ENCODE data around the gene LPP. TPM values are rescaled to one million over a fixed set of nuclear protein-coding genes. Genes with fewer than 3 reads are reported as not detected.

The LPP gene
- total and polyA plus RNA-seq, 2 of the 4 experiments (the other 2 are of a cell fraction), result 16.0 to 130 TPM

DNA sequence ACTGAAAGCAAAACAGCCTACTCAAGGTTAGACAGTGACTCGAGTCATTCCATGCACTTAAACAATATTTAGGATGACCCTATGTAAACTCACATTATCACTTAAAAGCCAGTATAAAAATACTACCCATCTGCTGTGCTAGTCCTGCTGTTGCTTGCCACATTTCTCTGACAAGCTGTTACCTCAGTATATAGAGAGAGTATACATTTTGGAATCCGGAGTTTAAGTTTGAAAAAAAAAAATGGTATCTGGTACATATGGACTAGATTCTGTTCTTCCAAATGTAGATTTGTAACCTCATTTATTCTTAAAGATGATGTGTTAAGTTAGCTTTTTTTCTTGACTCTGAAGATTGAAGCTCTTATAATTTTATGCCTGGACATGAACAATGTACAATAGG is 514.0 kb downstream of the LPP start:
- no peak overlapping the region for H2BK20ac ChIP-seq (ENCODE audit: low read depth, low read length)
- in situ Hi-C loops (cut with MboI; ENCODE audit: low sequenced_read_pairs) (no loop called here), intact Hi-C loops (cut with micrococcal nuclease) (no loop called here), dilution Hi-C loops (cut with HindIII; ENCODE audit: low sequenced_read_pairs, unreplicated experiment) (no loop called here)
- H3K4me2 ChIP-seq (ENCODE audit: low read depth, low read length), result no peak overlapping the region
- TF ChIP-seq SMC3 (IDR thresholded peaks at IDR 0.05; ENCODE audit: low read depth, low read length) (no peak), RAD21 (IDR thresholded peaks at IDR 0.05; ENCODE audit: low read length) (no peak), RFX5 (IDR thresholded peaks at IDR 0.05; ENCODE audit: low read depth, low read length) (no peak), USF2 (IDR thresholded peaks at IDR 0.05; ENCODE audit: low read depth, low read length) (no peak), ELK1 (IDR thresholded peaks at IDR 0.05; ENCODE audit: borderline replicate concordance, low read depth, low read length) (no peak), MAFK (IDR thresholded peaks at IDR 0.05; ENCODE audit: low read depth, low read length) (no peak), MAZ (IDR thresholded peaks at IDR 0.05; ENCODE audit: borderline replicate concordance, low read depth, low read length) (no peak)
- TF ChIP-seq, protein P1, sequence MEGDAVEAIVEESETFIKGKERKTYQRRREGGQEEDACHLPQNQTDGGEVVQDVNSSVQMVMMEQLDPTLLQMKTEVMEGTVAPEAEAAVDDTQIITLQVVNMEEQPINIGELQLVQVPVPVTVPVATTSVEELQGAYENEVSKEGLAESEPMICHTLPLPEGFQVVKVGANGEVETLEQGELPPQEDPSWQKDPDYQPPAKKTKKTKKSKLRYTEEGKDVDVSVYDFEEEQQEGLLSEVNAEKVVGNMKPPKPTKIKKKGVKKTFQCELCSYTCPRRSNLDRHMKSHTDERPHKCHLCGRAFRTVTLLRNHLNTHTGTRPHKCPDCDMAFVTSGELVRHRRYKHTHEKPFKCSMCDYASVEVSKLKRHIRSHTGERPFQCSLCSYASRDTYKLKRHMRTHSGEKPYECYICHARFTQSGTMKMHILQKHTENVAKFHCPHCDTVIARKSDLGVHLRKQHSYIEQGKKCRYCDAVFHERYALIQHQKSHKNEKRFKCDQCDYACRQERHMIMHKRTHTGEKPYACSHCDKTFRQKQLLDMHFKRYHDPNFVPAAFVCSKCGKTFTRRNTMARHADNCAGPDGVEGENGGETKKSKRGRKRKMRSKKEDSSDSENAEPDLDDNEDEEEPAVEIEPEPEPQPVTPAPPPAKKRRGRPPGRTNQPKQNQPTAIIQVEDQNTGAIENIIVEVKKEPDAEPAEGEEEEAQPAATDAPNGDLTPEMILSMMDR (conservative IDR thresholded peaks at IDR 0.05; ENCODE audit: low read depth, low read length), result no peak
- H2AK5ac ChIP-seq (ENCODE audit: low read depth, low read length), result no peak overlapping the region
- no peaks in the 10 kb centered on the region for H3K27me3 ChIP-seq (ENCODE audit: control insufficient read depth, insufficient read depth, low read length)
- H3K4me3 ChIP-seq (ENCODE audit: insufficient read depth, low read depth, low read length), result no peak overlapping the region
- no peak overlapping the region for H3K56ac ChIP-seq (ENCODE audit: extremely low read depth, insufficient read depth, low read length)
- no peak overlapping the region for H3K9ac ChIP-seq (ENCODE audit: low read depth, low read length)
- no peak overlapping the region for H4K5ac ChIP-seq (ENCODE audit: low read depth, low read length)
- H3K36me3 ChIP-seq (ENCODE audit: control insufficient read depth, insufficient read depth, low read length), result peaks cover 2% of the 10 kb centered on the region; the same call in 1 of the 2 replicates
- H2AFZ ChIP-seq (replicated peaks; ENCODE audit: low read length, poor library complexity), result no peak overlapping the region
- H2BK120ac ChIP-seq (ENCODE audit: low read depth, low read length), result no peak overlapping the region
- POLR2A ChIA-PET (ENCODE audit: unreplicated experiment), result no interaction called here
- BruUV-seq (replicated peaks), result no TSS peak
- H3K9me3 ChIP-seq (ENCODE audit: control insufficient read depth, insufficient read depth, low read length), result no peaks in the 10 kb centered on the region
- no peak overlapping the region for H3K27ac ChIP-seq (ENCODE audit: insufficient read depth, low read length)
- 0 out of 2 replicates have a peak, but pooled peaks cover 3% of the 10 kb centered on the region for H3K4me1 ChIP-seq (ENCODE audit: control insufficient read depth, insufficient read depth, low read length)
- peaks cover 31 to 52% of the 10 kb centered on the region in 2 experiments for H3K79me1 ChIP-seq (ENCODE audit: low read depth in 1 of 2, low read length in 2 of 2)
- H2BK15ac ChIP-seq (ENCODE audit: low read depth, low read length), result no peak overlapping the region
- no peak overlapping the region for H2AK9ac ChIP-seq (replicated peaks; ENCODE audit: low read depth, low read length, poor library complexity)
- no peak overlapping the region for H4K91ac ChIP-seq (ENCODE audit: insufficient read depth, low read depth, low read length)
- no peak overlapping the region for H3K18ac ChIP-seq (ENCODE audit: low read depth, low read length)
- H3K14ac ChIP-seq (replicated peaks; ENCODE audit: low read depth, low read length), result no peak overlapping the region
- no peak overlapping the region for H3K23ac ChIP-seq (ENCODE audit: low read depth, low read length)
- peaks cover 12% of the 10 kb centered on the region; the same call in 1 of the 2 replicates for H4K20me1 ChIP-seq (ENCODE audit: insufficient read depth, low read length)
- DNase-seq (no peak), ATAC-seq (ENCODE audit: low read depth) (no peak)
- peaks cover 7% of the 10 kb centered on the region for H3K9me1 ChIP-seq (ENCODE audit: insufficient read depth, low read length)
- H4K8ac ChIP-seq (ENCODE audit: low read depth in 2 of 2, low read length in 2 of 2), result no peak overlapping the region
- no CpG with 5 or more reads among the region's 2 CpGs for WGBS, 2 experiments (ENCODE audit: extremely low coverage in 2 of 2, insufficient read length in 1 of 2)
- H2BK5ac ChIP-seq (ENCODE audit: low read depth, low read length, poor library complexity, severe bottlenecking), result no peak overlapping the region
- H3K4ac ChIP-seq (ENCODE audit: low read depth, low read length), result no peak overlapping the region
- CTCF ChIA-PET, result interaction anchor here (0.6 to 0.7 kb wide), 2 partner anchors 201 to 270 kb away, joined by 3 to 6 read pairs; no protein-coding TSS in a partner anchor
